ENCODE data around the gene NEU3.

DNA sequence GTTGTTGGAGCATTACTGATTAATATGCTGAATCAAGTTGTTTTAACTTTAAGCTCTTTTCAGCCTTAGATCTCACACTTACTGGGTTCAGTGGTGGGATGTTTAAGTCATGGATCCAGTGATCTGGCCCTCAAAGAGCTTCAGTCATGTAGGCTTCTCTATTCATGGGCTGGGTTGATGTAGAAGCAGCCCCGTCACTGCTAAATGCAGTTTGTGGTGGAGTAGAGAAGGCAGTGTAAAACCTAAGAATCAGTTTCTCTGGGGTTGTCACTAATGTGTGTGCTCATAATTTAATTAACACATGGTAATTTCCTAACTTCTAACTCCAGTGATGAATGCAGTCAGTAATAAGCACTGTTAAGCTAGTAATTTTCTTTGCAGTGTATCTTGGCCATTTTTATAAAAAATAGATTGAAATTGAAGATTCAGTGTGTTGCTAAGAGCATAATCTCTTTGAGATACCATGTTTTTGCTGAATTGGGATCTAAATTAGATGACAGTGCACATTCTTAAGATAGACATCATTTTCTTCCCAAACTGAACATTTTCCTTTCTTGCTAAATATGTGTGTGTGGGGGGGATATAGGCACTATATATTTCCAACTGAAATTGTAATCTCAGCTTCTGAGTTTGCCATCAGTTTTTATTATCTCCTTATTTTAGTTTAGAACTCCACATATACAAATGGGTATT is 30.6 kb upstream of the NEU3 start:
- TF ChIP-seq CTCF (IDR thresholded peaks at IDR 0.05 in 2 of 3, conservative IDR thresholded peaks at IDR 0.05 in 1 of 3; ENCODE audit: borderline replicate concordance in 1 of 3, insufficient read depth in 1 of 3, low read depth in 2 of 3, low read length in 2 of 3) (no peak), EGR1 (IDR thresholded peaks at IDR 0.05; ENCODE audit: low read depth) (no peak), POLR2A (IDR thresholded peaks at IDR 0.05; ENCODE audit: borderline replicate concordance, extremely low read depth, insufficient read depth, insufficient read length) (no peak), POLR2AphosphoS5 (IDR thresholded peaks at IDR 0.05; ENCODE audit: low read depth, low read length) (no peak), ZNF274 (IDR thresholded peaks at IDR 0.05; ENCODE audit: low read depth, low read length) (no peak), EZH2 (IDR thresholded peaks at IDR 0.05) (no peak), TCF7L2 (IDR thresholded peaks at IDR 0.05; ENCODE audit: borderline replicate concordance, extremely low read depth, insufficient read depth, insufficient read length) (no peak), EZH2phosphoT487 (IDR thresholded peaks at IDR 0.05; ENCODE audit: borderline replicate concordance) (no peak), ELF1 (IDR thresholded peaks at IDR 0.05; ENCODE audit: borderline replicate concordance, low read depth) (no peak), YY1 (IDR thresholded peaks at IDR 0.05; ENCODE audit: extremely low read depth, insufficient replicate concordance, low read depth, low read length) (no peak), JUND (IDR thresholded peaks at IDR 0.05) (no peak)
- TF ChIP-seq, protein P1, sequence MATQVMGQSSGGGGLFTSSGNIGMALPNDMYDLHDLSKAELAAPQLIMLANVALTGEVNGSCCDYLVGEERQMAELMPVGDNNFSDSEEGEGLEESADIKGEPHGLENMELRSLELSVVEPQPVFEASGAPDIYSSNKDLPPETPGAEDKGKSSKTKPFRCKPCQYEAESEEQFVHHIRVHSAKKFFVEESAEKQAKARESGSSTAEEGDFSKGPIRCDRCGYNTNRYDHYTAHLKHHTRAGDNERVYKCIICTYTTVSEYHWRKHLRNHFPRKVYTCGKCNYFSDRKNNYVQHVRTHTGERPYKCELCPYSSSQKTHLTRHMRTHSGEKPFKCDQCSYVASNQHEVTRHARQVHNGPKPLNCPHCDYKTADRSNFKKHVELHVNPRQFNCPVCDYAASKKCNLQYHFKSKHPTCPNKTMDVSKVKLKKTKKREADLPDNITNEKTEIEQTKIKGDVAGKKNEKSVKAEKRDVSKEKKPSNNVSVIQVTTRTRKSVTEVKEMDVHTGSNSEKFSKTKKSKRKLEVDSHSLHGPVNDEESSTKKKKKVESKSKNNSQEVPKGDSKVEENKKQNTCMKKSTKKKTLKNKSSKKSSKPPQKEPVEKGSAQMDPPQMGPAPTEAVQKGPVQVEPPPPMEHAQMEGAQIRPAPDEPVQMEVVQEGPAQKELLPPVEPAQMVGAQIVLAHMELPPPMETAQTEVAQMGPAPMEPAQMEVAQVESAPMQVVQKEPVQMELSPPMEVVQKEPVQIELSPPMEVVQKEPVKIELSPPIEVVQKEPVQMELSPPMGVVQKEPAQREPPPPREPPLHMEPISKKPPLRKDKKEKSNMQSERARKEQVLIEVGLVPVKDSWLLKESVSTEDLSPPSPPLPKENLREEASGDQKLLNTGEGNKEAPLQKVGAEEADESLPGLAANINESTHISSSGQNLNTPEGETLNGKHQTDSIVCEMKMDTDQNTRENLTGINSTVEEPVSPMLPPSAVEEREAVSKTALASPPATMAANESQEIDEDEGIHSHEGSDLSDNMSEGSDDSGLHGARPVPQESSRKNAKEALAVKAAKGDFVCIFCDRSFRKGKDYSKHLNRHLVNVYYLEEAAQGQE (IDR thresholded peaks at IDR 0.05; ENCODE audit: low read depth): no peak
- TF ChIP-seq, protein P2, sequence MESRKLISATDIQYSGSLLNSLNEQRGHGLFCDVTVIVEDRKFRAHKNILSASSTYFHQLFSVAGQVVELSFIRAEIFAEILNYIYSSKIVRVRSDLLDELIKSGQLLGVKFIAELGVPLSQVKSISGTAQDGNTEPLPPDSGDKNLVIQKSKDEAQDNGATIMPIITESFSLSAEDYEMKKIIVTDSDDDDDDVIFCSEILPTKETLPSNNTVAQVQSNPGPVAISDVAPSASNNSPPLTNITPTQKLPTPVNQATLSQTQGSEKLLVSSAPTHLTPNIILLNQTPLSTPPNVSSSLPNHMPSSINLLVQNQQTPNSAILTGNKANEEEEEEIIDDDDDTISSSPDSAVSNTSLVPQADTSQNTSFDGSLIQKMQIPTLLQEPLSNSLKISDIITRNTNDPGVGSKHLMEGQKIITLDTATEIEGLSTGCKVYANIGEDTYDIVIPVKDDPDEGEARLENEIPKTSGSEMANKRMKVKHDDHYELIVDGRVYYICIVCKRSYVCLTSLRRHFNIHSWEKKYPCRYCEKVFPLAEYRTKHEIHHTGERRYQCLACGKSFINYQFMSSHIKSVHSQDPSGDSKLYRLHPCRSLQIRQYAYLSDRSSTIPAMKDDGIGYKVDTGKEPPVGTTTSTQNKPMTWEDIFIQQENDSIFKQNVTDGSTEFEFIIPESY (IDR thresholded peaks at IDR 0.05; ENCODE audit: extremely low read depth, insufficient replicate concordance, low read length): no peak
